ENCODE data around the gene WRNIP1. TPM values are rescaled to one million over a fixed set of nuclear protein-coding genes. Genes with fewer than 3 reads are reported as not detected.

The WRNIP1 gene
- total and polyA plus RNA-seq, 11 donors, result 32.1 to 64.1 (median 34.7) TPM

GRCh38 chr6:2806644-2807043 lies 41.5 kb downstream of the WRNIP1 start:
- H3K27ac ChIP-seq, result peak overlapping the region in 3 of 12 donors; percentile 5 to 52 (median 13)
- 64 to 84% (median 74%) methylated on average over 3 of the region's 3 CpGs for WGBS, 4 donors
- TF ChIP-seq CTCF (IDR thresholded peaks at IDR 0.05) (no peak), POLR2A (IDR thresholded peaks at IDR 0.05) (no peak)
- DNase-seq (no peak), ATAC-seq (no peak)
- intact Hi-C loops (cut with DNase I), result no loop called here
- H3K36me3 ChIP-seq, result no peaks in the 10 kb centered on the region
- H3K4me3 ChIP-seq, result no peak overlapping the region
- peaks cover 0 to 43% (median 17%) of the 10 kb centered on the region in 12 donors for H3K4me1 ChIP-seq
- H3K9me3 ChIP-seq, result no peaks in the 10 kb centered on the region
- no peaks in the 10 kb centered on the region for H3K27me3 ChIP-seq

GRCh38 chr6:2807342-2808090 lies 42.3 kb downstream of the WRNIP1 start:
- peak overlapping the region in 6 of 12 donors; percentile 8 to 52 (median 36) for H3K27ac ChIP-seq
- no peak overlapping the region for H3K4me3 ChIP-seq
- H3K27me3 ChIP-seq, result no peaks in the 10 kb centered on the region
- H3K36me3 ChIP-seq, result no peaks in the 10 kb centered on the region
- TF ChIP-seq CTCF (IDR thresholded peaks at IDR 0.05) (no peak), POLR2A (IDR thresholded peaks at IDR 0.05) (no peak)
- intact Hi-C loops (cut with DNase I), result no loop called here
- peak in 3 of 4 donors; percentile 52 to 75 (median 54) for ATAC-seq
- WGBS, 4 donors, result 41 to 53% (median 51%) methylated on average over 9 of the region's 9 CpGs
- H3K4me1 ChIP-seq, result peaks cover 0 to 43% (median 17%) of the 10 kb centered on the region in 12 donors
- no peaks in the 10 kb centered on the region for H3K9me3 ChIP-seq
- no peak for DNase-seq

GRCh38 chr6:2809015-2809414 lies 43.8 kb downstream of the WRNIP1 start:
- 36 to 65% (median 49%) methylated on average over 2 of the region's 2 CpGs for WGBS, 4 donors
- Histone ChIP-seq H3K27ac (no peak overlapping the region), H3K36me3 (no peaks in the 10 kb centered on the region), H3K4me1 (peaks cover 0 to 42% (median 17%) of the 10 kb centered on the region in 12 donors), H3K4me3 (no peak overlapping the region), H3K9me3 (no peaks in the 10 kb centered on the region), H3K27me3 (no peaks in the 10 kb centered on the region)
- TF ChIP-seq POLR2A (IDR thresholded peaks at IDR 0.05), result no peak
- ATAC-seq (no peak), DNase-seq (no peak)
- intact Hi-C loops (cut with DNase I), result no loop called here

- ATAC-seq (no peak), DNase-seq (no peak)
- TF ChIP-seq CTCF (IDR thresholded peaks at IDR 0.05) (no peak), POLR2A (IDR thresholded peaks at IDR 0.05) (no peak)
- H3K4me1 ChIP-seq, result peaks cover 0 to 32% (median 16%) of the 10 kb centered on the region in 12 donors
- no peak overlapping the region for H3K27ac ChIP-seq
- H3K4me3 ChIP-seq, result no peak overlapping the region
- H3K36me3 ChIP-seq, result no peaks in the 10 kb centered on the region
- peaks cover 0 to 3% (median 0%) of the 10 kb centered on the region in 12 donors for H3K9me3 ChIP-seq
- WGBS, 4 donors, result 90 to 98% (median 94%) methylated on average over 9 of the region's 9 CpGs
- H3K27me3 ChIP-seq, result no peaks in the 10 kb centered on the region
- intact Hi-C loops (cut with DNase I), result no loop called here
These were observed 45.0 kb downstream of the WRNIP1 start for GRCh38 chr6:2810092-2810671.
